NCI-H1436 treated with DMSO at 0.1 percent for 48 hours (cell line): Measurements from ENCODE around the gene RPS15.
A peak's percentile ranks its signal among the peaks of the same experiment; 100 is the strongest.

Experiments used
- DNase-seq: peaks from one replicate; lab custom pipeline; 2025; lab: John Stamatoyannopoulos, UW

Gene RPS15

DNA sequence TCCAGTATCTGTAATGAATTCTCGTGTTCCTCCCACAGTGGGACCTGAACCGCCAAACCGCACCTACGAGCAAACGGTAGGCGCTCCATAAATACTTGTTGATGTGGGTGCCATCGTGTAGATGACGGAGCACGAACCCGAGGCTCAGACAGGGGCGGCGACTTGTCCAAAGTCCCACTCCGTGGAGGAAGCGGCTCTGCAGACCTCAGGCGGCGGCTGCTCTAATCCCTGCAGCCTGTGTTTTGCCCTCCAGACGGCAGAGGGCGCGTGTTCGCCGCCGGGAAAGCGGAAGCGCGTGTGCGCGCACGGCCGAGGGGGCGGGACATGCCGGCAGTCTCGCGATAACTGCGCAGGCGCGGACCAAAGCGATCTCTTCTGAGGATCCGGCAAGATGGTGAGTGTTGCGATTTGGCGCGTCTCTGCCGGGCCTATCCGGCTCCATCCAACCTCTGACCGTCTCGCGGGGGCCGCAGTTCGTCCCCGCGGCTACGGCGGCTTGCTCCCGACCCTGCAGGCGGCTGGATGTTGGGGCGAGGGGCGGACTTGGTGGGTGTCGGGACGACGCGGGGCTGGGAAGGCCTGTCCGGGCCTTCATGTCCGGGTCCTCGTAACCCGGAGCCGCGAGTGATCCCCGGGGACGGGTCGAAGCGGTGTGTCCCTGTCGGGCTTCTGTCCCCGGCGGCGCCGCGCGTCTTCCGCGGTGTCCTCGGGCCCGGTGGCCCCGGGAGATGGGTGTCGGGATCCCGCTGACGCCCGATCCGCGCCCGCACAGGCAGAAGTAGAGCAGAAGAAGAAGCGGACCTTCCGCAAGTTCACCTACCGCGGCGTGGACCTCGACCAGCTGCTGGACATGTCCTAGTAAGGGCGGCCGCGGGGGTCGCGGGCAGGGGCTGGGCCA, at the start of gene RPS15:
TSS of gene RPS15 (plus strand) at position 362 of the 898 bp plus-strand sequence. CDS start at position 392, 30 bp downstream.
- DNase-seq: peak; percentile 47

- DNase-seq: no peak
Observed at GRCh38 chr19:1388637-1389026, 49.6 kb upstream of the RPS15 start.

GRCh38 chr19:1389033-1389940, 48.9 kb upstream of the RPS15 start:
- no peak for DNase-seq

DNA sequence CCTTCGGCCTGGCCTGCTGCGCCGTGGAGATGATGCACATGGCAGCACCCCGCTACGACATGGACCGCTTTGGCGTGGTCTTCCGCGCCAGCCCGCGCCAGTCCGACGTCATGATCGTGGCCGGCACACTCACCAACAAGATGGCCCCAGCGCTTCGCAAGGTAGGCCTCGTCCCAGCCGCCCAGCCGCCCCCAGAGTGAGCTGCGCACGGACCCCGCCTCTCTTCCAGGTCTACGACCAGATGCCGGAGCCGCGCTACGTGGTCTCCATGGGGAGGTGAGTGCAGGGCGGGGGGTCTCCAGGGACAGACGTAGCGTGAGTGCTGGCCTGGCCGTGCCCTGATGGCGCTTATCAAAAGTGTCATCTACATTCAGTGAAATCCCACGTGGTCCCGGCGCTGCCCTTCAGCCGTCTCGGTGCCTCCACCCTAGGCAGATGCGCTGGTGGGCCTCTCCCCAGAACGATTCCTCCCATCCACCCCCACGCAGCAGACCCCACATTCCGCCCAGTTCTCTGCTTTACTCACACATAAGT, 47.2 kb upstream of the RPS15 start:
- no peak for DNase-seq

DNA sequence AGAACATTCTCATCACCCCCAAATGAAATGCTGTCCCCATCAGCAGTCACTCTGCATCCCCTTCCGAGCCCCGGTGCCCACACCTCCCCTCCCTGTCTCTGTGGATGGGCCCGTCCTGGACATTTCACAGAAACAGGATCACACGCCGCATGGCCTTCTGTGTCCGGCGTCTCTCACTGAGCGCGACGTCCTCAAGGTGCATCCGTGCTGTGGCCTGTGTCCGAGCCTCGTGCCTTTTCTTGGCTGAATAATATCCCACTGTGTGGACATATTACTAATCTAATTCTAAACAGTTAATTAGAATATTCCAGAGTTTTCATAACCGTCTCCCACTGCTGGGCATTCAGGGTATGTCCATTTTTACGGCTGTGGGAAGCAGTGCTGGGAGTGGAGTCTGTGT, 45.8 kb upstream of the RPS15 start:
- no peak for DNase-seq

GRCh38 chr19:1392939-1393530, 45.2 kb upstream of the RPS15 start:
- DNase-seq: no peak

DNA sequence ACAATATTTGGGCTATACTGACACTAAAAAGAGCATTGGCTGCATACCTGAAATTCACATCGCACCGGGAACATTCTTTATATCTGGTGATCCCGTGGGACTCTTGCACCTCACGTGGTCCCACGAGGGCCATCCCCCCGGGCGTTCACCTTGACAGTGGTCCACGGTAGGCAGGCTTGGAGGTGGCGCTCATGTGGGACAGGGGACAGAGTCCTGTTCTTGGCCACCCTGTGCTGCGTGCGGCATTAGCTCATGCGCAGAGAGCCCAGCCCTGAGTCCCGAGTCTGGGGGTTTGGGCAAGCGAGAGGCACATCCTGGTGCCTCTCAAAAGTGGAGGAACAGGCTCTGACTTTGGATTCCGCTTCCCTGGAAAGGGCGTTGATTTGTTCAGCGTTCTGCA, 44.4 kb upstream of the RPS15 start:
- no peak for DNase-seq

DNA sequence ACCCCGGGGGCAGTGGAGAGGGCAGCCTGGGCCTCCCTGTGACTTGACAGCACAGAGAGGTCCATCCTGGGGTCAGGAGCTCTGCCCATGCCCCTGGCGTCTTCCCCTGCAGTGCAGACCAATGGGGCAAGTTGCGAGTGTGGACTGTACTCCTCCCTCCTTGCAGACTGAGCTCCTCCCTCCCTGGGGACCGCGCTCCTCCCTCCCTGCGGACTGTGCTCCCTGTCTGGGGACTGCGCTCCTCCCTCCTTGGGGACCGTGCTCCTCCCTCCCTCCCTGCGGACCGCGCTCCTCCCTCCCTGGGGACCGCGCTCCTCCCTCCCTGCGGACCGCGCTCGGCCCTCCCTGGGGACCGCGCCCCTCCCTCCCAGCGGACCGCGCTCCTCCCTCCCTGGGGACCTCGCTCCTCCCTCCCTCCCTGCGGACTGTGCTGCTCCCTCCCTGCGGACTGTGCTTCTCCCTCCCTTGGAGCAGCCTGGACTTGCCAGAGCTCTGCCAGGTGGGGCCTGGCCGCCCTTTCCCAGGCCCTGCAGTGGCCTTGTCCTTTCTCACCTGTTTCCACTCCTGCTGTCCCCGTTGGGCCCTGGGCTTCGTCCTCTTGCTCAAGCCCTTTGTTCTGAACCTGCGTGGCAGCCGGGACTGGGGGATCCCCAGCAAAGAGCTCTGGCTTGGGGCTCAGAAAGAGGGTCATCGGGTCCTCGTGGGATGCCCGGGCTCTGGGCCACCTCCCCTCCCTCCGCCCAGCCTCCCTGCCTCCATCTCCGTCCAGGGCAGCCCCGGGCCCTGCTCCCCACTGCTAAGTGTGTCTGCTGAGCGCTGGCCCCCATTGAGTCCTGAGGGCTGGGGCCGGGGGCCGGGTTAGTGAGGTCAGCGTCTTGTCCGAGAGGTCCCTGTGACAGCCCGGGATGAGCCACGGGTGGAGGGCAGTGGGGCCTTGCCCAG, 43.7 kb upstream of the RPS15 start:
- DNase-seq: no peak

DNA sequence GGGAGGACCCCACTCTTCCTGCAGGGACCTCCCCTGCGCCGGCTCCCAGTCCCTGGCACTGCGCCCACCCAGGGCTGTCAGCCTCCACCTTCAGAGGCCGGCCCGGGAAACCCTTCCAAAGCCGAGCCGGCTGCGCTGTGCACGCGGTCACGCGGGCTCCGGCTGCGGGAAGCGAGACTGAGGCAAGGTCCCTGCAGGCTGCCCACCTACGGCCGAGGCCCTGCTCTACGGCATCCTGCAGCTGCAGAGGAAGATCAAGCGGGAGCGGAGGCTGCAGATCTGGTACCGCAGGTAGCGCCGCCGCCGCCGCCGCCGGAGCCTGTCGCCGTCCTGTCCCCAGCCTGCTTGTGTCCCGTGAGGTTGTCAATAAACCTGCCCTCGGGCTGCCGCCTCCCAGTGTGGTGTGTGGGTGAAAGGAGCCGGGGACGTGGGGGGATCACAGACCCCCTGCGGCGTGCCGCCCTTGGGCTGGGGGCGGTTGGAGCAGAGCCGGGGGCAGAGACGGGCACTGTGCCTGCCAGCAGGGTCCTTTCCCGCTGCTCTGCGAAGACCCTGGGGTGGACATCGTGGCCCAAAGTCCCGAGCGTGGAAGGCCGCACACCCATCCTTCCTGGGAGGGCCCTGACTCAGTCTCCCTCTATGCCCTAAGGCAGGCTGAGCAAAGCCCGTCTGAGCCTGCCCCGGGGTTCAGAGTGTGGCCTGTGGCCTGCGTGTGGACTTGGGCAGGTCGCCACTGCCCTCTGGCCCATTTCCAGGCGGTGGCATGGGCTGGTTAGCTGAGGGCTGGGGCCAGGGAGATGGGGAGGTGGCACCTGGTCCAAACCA, 42.8 kb upstream of the RPS15 start:
- no peak for DNase-seq

- DNase-seq: no peak
Observed at GRCh38 chr19:1396019-1396767, 42.0 kb upstream of the RPS15 start.

DNA sequence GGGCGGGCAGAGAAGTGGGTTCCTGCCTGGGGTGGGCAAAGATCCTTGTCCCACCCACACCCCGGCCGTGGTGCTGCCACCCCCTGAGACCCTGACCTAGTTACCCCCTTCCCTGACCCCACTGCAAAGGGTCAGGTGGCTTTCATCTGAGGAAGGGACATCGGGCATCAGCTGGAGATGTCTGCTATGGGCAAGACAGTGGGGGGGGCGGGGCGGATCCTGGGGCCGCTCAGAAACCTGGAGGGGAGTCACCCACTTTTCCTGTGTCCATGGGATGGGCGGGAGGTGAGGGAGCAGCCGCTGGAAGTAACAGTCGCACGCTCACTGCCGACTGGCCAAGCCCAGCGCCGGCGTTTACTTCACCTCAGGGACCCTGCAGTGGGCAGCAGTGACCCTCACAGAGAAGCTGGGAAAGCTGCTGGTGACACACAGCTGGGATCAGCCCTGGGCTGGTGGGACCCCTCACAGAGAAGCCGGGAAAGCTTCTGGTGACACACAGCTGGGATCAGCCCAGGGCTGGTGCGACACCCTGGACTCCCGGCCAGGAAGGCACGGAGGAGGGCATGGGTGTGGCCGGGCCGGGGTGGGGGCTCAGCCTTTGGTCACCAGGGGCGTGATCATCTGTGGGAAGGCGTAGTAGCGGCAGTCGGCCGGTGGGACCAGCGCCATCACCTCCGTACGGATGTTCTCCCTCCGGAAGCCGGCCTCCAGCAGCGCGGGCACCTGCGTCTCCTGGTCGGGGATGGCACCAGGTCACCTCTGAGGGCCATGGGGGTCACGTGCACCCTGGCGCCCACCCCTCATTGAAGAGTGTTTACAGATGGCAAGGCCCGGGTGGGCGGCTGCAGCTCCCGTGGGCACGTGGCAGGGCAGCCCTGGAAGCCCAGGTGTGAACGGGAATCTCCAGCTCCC, 41.2 kb upstream of the RPS15 start:
- DNase-seq: no peak

GRCh38 chr19:1397838-1398237, 40.4 kb upstream of the RPS15 start:
- DNase-seq: no peak

DNA sequence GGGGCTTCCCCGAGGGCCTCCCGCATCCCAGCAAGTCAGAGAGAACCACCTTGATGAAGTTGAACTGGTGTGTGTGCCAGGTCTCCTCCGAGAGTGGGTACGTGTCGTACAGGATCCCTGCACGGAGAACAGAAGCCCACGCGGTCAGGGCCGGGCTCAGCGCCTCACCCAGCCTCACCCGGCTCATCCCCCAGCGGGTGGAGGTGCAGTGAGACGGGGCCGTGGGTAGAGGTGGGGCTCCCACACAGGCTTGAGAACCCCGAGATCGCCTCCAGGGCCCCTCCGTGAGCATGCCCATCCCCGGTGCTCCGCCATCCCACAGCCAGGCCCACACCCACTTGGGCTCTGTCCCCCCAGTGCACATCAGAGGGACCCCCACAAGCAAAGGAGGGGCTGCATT, 39.1 kb upstream of the RPS15 start:
- DNase-seq: no peak

- DNase-seq: no peak
Observed at GRCh38 chr19:1399745-1400144, 38.5 kb upstream of the RPS15 start.

DNA sequence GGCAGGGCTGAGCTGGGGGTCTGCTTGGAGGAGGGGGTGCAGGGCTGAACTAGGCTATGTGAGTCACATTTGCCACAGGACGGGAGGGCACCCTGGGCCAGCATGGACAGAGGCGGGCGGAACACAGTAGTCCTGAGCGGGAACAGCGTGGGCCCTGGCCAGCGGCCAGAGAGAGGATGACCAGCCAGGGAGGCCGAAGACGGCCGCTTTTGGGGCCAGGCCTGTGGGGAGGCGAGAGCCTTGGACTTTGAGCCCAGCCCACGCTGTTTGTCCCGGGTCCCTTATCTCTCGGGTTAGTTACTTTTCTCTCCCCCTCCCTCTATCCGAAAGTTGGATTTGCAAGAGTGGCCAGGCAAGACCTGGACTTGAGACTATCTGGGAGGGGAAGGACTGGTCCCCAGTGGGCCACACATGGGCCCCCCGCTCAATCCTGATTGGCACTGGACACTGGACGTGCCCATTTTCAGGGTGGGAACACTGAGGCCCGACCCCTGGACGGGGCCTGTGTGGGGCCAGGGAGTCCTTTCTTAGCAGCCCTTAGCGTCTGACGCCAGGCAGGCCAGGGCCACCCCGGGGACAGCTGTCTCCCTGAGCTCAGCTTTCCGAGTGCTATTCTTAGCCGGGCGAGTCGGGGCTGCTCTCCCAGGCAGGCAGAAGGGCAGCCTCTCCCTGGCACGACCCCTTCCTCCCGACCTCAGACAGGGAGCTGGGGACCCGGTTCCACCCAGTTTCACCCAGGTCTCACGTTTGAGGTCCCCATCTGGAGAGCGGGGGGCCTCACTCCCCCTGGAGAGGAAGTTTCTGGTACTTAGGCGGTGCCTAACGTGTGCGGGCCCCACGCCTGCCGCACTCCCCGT, 37.7 kb upstream of the RPS15 start:
- DNase-seq: no peak

- DNase-seq: no peak
Observed at GRCh38 chr19:1401138-1401888, 36.9 kb upstream of the RPS15 start, which contains the start of gene GAMT. TSS of gene GAMT (minus strand) at chr19:1401542. CDS start at chr19:1401476, 66 bp downstream.

DNA sequence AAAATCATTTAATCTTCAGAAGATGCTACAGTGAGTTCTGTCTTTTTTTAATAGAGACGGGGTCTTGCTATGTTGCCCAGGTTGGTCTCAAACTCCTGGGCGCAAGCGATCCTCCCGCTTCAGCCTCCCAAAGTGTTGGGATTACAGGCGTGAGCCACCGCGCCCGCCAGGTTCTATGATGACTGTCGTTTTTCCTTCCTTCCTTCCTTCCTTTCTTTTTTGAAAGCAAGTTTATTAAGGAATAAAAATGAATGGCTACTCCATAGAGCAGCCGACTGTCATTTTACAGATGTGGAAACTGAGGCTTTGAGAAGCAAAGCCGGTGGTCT, 36.3 kb upstream of the RPS15 start:
- no peak for DNase-seq
